A549 (cell line): Measurements from ENCODE around the gene RPH3AL.
"Not testable (repeated sequence)": the region's sequence is repeated elsewhere in the genome, so short reads cannot be mapped to it uniquely, and the experiment has no call there.

Experiments
- EP300 ChIP-seq, 2 experiments: fragments of >200 bp; sonication (Bioruptor Twin); formaldehyde crosslinking; IDR thresholded peaks; 2 replicates in 1 of 2; 3 replicates in 1 of 2; pipeline ENCODE4 v1.6.1; 2016 to 2017
- JUN ChIP-seq, 2 experiments: fragments of >200 bp; sonication (Bioruptor Twin); formaldehyde crosslinking; IDR thresholded peaks; 2 replicates in 1 of 2; 3 replicates in 1 of 2; pipeline ENCODE4 v1.6.1; 2016 to 2017
- MAX ChIP-seq: IDR thresholded peaks from 2 replicates; pipeline ENCODE4 v1.6.1; 2012
- PBX3 ChIP-seq: IDR thresholded peaks from 2 replicates; pipeline ENCODE4 v1.6.1; 2012
- PHF8 ChIP-seq: fragments of 200-600 bp; sonication (generic); IDR thresholded peaks from 2 replicates; pipeline ENCODE4 v1.6.1; 2016; ENCODE audit warnings: low read depth, mild to moderate bottlenecking, antibody characterized with exemption, moderate library complexity, borderline replicate concordance
- POLR2A ChIP-seq: IDR thresholded peaks from 2 replicates; pipeline ENCODE4 v1.6.1; 2012; ENCODE audit warnings: mild to moderate bottlenecking, low read length
- RFX5 ChIP-seq: fragments of 450-650 bp; IDR thresholded peaks from 2 replicates; pipeline ENCODE4 v1.7.1; 2014; ENCODE audit warnings: antibody characterized with exemption, mild to moderate bottlenecking, moderate library complexity
- RNF2 ChIP-seq: fragments of 200-600 bp; sonication (generic); IDR thresholded peaks from 2 replicates; pipeline ENCODE4 v1.6.1; 2016; ENCODE audit warnings: low read depth, mild to moderate bottlenecking, antibody characterized with exemption, moderate library complexity, borderline replicate concordance
- ZFP36 ChIP-seq: fragments of 450-650 bp; IDR thresholded peaks from 2 replicates; pipeline ENCODE4 v1.6.1; 2014; ENCODE audit warnings: borderline replicate concordance; ENCODE audit not compliant: partially characterized antibody
- TF ChIP-seq, protein P1 (sequence below): fragments of 200-600 bp; sonication (generic); IDR thresholded peaks from 2 replicates; pipeline ENCODE4 v1.6.1; 2016; ENCODE audit warnings: antibody characterized with exemption, mild to moderate bottlenecking, moderate library complexity
- TF ChIP-seq, protein P2 (sequence below): fragments of >200 bp; sonication (Bioruptor Twin); formaldehyde crosslinking; IDR thresholded peaks from 3 replicates; pipeline ENCODE4 v1.5.1; 2016

DNA sequence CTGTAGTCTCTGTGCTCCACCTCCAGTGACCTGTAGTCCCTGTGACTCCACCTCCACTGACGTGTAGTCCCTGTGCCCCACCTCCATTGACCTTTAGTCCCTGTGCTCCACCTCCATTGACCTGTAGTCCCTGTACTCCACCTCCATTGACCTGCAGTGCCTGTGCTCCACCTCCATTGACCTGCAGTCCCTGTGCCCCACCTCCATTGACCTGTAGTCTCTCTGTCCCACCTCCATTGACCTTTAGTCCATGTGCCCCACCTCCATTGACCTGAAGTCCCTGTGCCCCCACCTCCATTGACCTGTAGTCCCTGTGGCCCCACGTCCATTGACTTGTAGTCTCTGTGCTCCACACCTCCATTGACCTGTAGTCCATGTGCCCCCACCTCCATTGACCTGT lies 35.5 kb downstream of the RPH3AL start:
- not testable (repeated sequence) for TF ChIP-seq EP300 (IDR thresholded peaks at IDR 0.05); RFX5; POLR2A; ZFP36; MAX; PHF8; PBX3; JUN (IDR thresholded peaks at IDR 0.05); RNF2
- TF ChIP-seq, protein P1, sequence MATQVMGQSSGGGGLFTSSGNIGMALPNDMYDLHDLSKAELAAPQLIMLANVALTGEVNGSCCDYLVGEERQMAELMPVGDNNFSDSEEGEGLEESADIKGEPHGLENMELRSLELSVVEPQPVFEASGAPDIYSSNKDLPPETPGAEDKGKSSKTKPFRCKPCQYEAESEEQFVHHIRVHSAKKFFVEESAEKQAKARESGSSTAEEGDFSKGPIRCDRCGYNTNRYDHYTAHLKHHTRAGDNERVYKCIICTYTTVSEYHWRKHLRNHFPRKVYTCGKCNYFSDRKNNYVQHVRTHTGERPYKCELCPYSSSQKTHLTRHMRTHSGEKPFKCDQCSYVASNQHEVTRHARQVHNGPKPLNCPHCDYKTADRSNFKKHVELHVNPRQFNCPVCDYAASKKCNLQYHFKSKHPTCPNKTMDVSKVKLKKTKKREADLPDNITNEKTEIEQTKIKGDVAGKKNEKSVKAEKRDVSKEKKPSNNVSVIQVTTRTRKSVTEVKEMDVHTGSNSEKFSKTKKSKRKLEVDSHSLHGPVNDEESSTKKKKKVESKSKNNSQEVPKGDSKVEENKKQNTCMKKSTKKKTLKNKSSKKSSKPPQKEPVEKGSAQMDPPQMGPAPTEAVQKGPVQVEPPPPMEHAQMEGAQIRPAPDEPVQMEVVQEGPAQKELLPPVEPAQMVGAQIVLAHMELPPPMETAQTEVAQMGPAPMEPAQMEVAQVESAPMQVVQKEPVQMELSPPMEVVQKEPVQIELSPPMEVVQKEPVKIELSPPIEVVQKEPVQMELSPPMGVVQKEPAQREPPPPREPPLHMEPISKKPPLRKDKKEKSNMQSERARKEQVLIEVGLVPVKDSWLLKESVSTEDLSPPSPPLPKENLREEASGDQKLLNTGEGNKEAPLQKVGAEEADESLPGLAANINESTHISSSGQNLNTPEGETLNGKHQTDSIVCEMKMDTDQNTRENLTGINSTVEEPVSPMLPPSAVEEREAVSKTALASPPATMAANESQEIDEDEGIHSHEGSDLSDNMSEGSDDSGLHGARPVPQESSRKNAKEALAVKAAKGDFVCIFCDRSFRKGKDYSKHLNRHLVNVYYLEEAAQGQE, result not testable (repeated sequence)
- TF ChIP-seq, protein P2, sequence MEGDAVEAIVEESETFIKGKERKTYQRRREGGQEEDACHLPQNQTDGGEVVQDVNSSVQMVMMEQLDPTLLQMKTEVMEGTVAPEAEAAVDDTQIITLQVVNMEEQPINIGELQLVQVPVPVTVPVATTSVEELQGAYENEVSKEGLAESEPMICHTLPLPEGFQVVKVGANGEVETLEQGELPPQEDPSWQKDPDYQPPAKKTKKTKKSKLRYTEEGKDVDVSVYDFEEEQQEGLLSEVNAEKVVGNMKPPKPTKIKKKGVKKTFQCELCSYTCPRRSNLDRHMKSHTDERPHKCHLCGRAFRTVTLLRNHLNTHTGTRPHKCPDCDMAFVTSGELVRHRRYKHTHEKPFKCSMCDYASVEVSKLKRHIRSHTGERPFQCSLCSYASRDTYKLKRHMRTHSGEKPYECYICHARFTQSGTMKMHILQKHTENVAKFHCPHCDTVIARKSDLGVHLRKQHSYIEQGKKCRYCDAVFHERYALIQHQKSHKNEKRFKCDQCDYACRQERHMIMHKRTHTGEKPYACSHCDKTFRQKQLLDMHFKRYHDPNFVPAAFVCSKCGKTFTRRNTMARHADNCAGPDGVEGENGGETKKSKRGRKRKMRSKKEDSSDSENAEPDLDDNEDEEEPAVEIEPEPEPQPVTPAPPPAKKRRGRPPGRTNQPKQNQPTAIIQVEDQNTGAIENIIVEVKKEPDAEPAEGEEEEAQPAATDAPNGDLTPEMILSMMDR, result not testable (repeated sequence)
